A549 (cell line): ENCODE results near the gene FHL1. TPM values are rescaled to one million over a fixed set of nuclear protein-coding genes. Genes with fewer than 3 reads are reported as not detected.

Experiments used
- ATAC-seq, 2 experiments: fragments of 200-7000 bp in 1 of 2; fragments of >200 bp in 1 of 2; cut with Nextera tagmentation in 1 of 2; cut with Tn5 transposase in 1 of 2; 3 replicates each; pipeline versions ENCODE4 v1.8.0 to v1.9.1; 2018 to 2020; ENCODE audit warnings: mild to moderate bottlenecking in 1 of 2, moderate library complexity in 1 of 2
- CTCF ChIA-PET: fragments of 300-600 bp; sonication (Branson Sonifier 250); formaldehyde crosslinking; extraction: SDS; loops from one replicate; lab custom pipeline; 2021; ENCODE audit warnings: antibody characterized with exemption, inconsistent platforms; lab: Yijun Ruan, JAX
- POLR2A ChIA-PET: fragments of 350-600 bp; formaldehyde crosslinking; extraction: SDS; loops from one replicate; lab custom pipeline; 2021; ENCODE audit warnings: antibody characterized with exemption, inconsistent platforms; lab: Yijun Ruan, JAX
- DNase-seq, 2 experiments: peaks; one replicate each; pipeline versions ENCODE4 v3.0.0 to v3.0.0-alpha.2; 2011 to 2016; ENCODE audit warnings: low read depth in 1 of 2, low spot score in 1 of 2
- FAIRE-seq: peaks from 2 replicates; lab custom pipeline; 2011; peaks lifted over from hg19 to GRCh38; lab: Jason Lieb, UNC
- H3K27ac ChIP-seq, 2 experiments: fragments of >200 bp; sonication (Bioruptor Twin); formaldehyde crosslinking; 3 replicates each; pipeline ENCODE4 v1.5.1; 2016 to 2017
- H3K4me1 ChIP-seq: fragments of >200 bp; sonication (Bioruptor Twin); formaldehyde crosslinking; 3 replicates; pipeline ENCODE4 v1.6.1; 2016
- H3K4me2 ChIP-seq: fragments of >200 bp; sonication (Bioruptor Twin); formaldehyde crosslinking; 3 replicates; pipeline ENCODE4 v1.6.1; 2016
- H3K4me3 ChIP-seq: fragments of >200 bp; sonication (Bioruptor Twin); formaldehyde crosslinking; 3 replicates; pipeline ENCODE4 v1.5.1; 2016
- H3K9me3 ChIP-seq: fragments of >200 bp; sonication (Bioruptor Twin); formaldehyde crosslinking; 3 replicates; pipeline ENCODE4 v1.6.1; 2016
- BCL3 ChIP-seq: fragments of >200 bp; sonication (Bioruptor Twin); formaldehyde crosslinking; IDR thresholded peaks from 3 replicates; pipeline ENCODE4 v1.6.1; 2016
- CBX8 ChIP-seq: fragments of 200-600 bp; sonication (generic); IDR thresholded peaks from 2 replicates; pipeline ENCODE4 v1.6.1; 2016
- CEBPB ChIP-seq, 2 experiments: fragments of >200 bp in 1 of 2; sonication (Bioruptor Twin) in 1 of 2; formaldehyde crosslinking in 1 of 2; IDR thresholded peaks; 2 replicates each; pipeline ENCODE4 v1.6.1; 2012 to 2016
- CHD2 ChIP-seq: fragments of 150-350 bp; IDR thresholded peaks from 2 replicates; pipeline ENCODE4 v1.6.1; 2014; ENCODE audit warnings: low read length; ENCODE audit not compliant: partially characterized antibody
- CHD4 ChIP-seq: fragments of 200-600 bp; sonication (generic); IDR thresholded peaks from 2 replicates; pipeline ENCODE4 v1.6.1; 2016; ENCODE audit warnings: antibody characterized with exemption, mild to moderate bottlenecking, borderline replicate concordance
- EHMT2 ChIP-seq: fragments of 200-600 bp; sonication (generic); IDR thresholded peaks from 2 replicates; pipeline ENCODE4 v1.6.1; 2016; ENCODE audit warnings: antibody characterized with exemption, low read depth, mild to moderate bottlenecking, moderate library complexity
- ELK1 ChIP-seq: fragments of 150-350 bp; IDR thresholded peaks from 2 replicates; pipeline ENCODE4 v1.6.1; 2014; ENCODE audit warnings: low read depth, mild to moderate bottlenecking, low read length
- EP300 ChIP-seq, 2 experiments: fragments of >200 bp; sonication (Bioruptor Twin); formaldehyde crosslinking; IDR thresholded peaks; 2 replicates in 1 of 2; 3 replicates in 1 of 2; pipeline ENCODE4 v1.6.1; 2016 to 2017
- ESRRA ChIP-seq: fragments of 150-350 bp; IDR thresholded peaks from 2 replicates; pipeline ENCODE4 v1.6.1; 2014; ENCODE audit warnings: mild to moderate bottlenecking, low read length, borderline replicate concordance
- FOSL2 ChIP-seq, 2 experiments: fragments of 450-650 bp in 1 of 2; fragments of >200 bp in 1 of 2; sonication (Bioruptor Twin) in 1 of 2; formaldehyde crosslinking; IDR thresholded peaks; 2 replicates each; pipeline versions ENCODE4 v1.5.0 to v1.6.1; 2016 to 2020; ENCODE audit warnings: mild to moderate bottlenecking in 1 of 2, moderate library complexity in 1 of 2
- GATA3 ChIP-seq: IDR thresholded peaks from 2 replicates; pipeline ENCODE4 v1.6.1; 2012; ENCODE audit warnings: borderline replicate concordance
- HES2 ChIP-seq: fragments of >200 bp; sonication (Bioruptor Twin); formaldehyde crosslinking; IDR thresholded peaks from 2 replicates; pipeline ENCODE4 v1.6.1; 2016
- HEYL ChIP-seq: fragments of 250-450 bp; sonication (Bioruptor Pico); IDR thresholded peaks from 2 replicates; pipeline ENCODE4 v1.8.0; 2021; ENCODE audit warnings: mild to moderate bottlenecking, moderate library complexity
- HMGXB4 ChIP-seq: fragments of 250-450 bp; sonication (Bioruptor Pico); IDR thresholded peaks from 2 replicates; pipeline ENCODE4 v1.5.0; 2021; ENCODE audit warnings: mild to moderate bottlenecking, moderate library complexity, borderline replicate concordance
- JUNB ChIP-seq: fragments of >200 bp; sonication (Bioruptor Twin); formaldehyde crosslinking; IDR thresholded peaks from 2 replicates; pipeline ENCODE4 v1.6.1; 2016
- KDM1A ChIP-seq: fragments of 200-600 bp; sonication (generic); IDR thresholded peaks from 2 replicates; pipeline ENCODE4 v1.6.1; 2016; ENCODE audit warnings: low read depth, mild to moderate bottlenecking
- MYC ChIP-seq: IDR thresholded peaks from 2 replicates; pipeline ENCODE4 v1.6.1; 2012; ENCODE audit warnings: mild to moderate bottlenecking, inconsistent platforms, low read length, improper control_type of control experiment, borderline replicate concordance
- NFE2L2 ChIP-seq: fragments of 150-350 bp; conservative IDR thresholded peaks from 2 replicates; pipeline ENCODE4 v1.6.1; 2014; ENCODE audit warnings: low read length
- NPAS2 ChIP-seq: fragments of 250-450 bp; sonication (Bioruptor Pico); IDR thresholded peaks from 2 replicates; pipeline ENCODE4 v1.8.0; 2022; ENCODE audit warnings: mild to moderate bottlenecking, moderate library complexity, borderline replicate concordance
- NR3C1 ChIP-seq: fragments of >200 bp; sonication (Bioruptor Twin); formaldehyde crosslinking; IDR thresholded peaks from 3 replicates; pipeline ENCODE4 v1.6.1; 2017
- PBX3 ChIP-seq: IDR thresholded peaks from 2 replicates; pipeline ENCODE4 v1.6.1; 2012
- POLR2A ChIP-seq: IDR thresholded peaks from 2 replicates; pipeline ENCODE4 v1.6.1; 2012; ENCODE audit warnings: mild to moderate bottlenecking, low read length
- POLR2AphosphoS2 ChIP-seq: conservative IDR thresholded peaks from 2 replicates; pipeline ENCODE4 v1.6.1; 2012; ENCODE audit warnings: low read length, improper control_type of control experiment, inconsistent platforms
- RAD21 ChIP-seq, 2 experiments: fragments of >200 bp in 1 of 2; sonication (Bioruptor Twin) in 1 of 2; formaldehyde crosslinking in 1 of 2; IDR thresholded peaks in 1 of 2; conservative IDR thresholded peaks in 1 of 2; 2 replicates in 1 of 2; 3 replicates in 1 of 2; pipeline ENCODE4 v1.6.1; 2012 to 2018; ENCODE audit warnings: inconsistent platforms in 1 of 2
- SMC3 ChIP-seq: fragments of >200 bp; sonication (Bioruptor Twin); formaldehyde crosslinking; IDR thresholded peaks from 3 replicates; pipeline ENCODE4 v1.6.1; 2018; ENCODE audit warnings: inconsistent platforms
- SREBF2 ChIP-seq: fragments of 450-650 bp; IDR thresholded peaks from 2 replicates; pipeline ENCODE4 v1.6.1; 2014; ENCODE audit warnings: mild to moderate bottlenecking, moderate library complexity
- TFCP2L1 ChIP-seq: fragments of 250-450 bp; sonication (Bioruptor Pico); IDR thresholded peaks from 2 replicates; pipeline ENCODE4 v1.5.0; 2021; ENCODE audit warnings: mild to moderate bottlenecking
- TP53 ChIP-seq: fragments of 250-450 bp; sonication (Bioruptor Pico); IDR thresholded peaks from 2 replicates; pipeline ENCODE4 v1.5.0; 2021; ENCODE audit warnings: mild to moderate bottlenecking, moderate library complexity
- USF2 ChIP-seq: fragments of 450-650 bp; IDR thresholded peaks from 2 replicates; pipeline ENCODE4 v1.6.1; 2014; ENCODE audit warnings: antibody characterized with exemption
- ZSCAN20 ChIP-seq: fragments of 250-450 bp; sonication (Bioruptor Pico); IDR thresholded peaks from 2 replicates; pipeline ENCODE4 v1.8.0; 2022; ENCODE audit warnings: mild to moderate bottlenecking, moderate library complexity
- WGBS: methylation state at CpG from one replicate; pipeline ENCODE4 v1.1.6; 2017; ENCODE audit errors: missing lambda C conversion rate; 5-methylcytosine and 5-hydroxymethylcytosine counted together
- polyA plus RNA-seq, 4 experiments: library from polyadenylated mRNA; depleted of rRNA in 3 of 4; stranded (reverse); fragments of >200 nt; fragmentation: RNase III in 1 of 4; extraction: RNeasy Plus Mini Kit Qiagen cat#74134 plus additional on column Dnase treatment in 1 of 4; gene quantifications; 2 replicates in 3 of 4; 3 replicates in 1 of 4; pipeline ENCODE4 v1.2.3, GENCODE V29; 2011 to 2017

Gene FHL1
- polyA plus RNA-seq, 2 of the 4 experiments (the other 2 are of a cell fraction): 31.6 to 32.2 TPM

GRCh38 chrX:136206916-136207315, 59.6 kb downstream of the FHL1 start (continued):
- TF ChIP-seq NFE2L2 (no peak), MYC (no peak), ZSCAN20 (CRISPR knock-in tag) (no peak), GATA3 (no peak)

- Histone ChIP-seq H3K9me3 (no peaks in the 10 kb centered on the region), H3K27ac (no peak overlapping the region), H3K4me2 (no peak overlapping the region), H3K4me3 (no peak overlapping the region), H3K4me1 (peaks cover 25% of the 10 kb centered on the region)
- CTCF ChIA-PET: interaction anchor here (2.9 to 6.5 kb wide), 3 partner anchors 61 to 179 kb away, joined by 12 to 82 read pairs (median 14); no protein-coding TSS in a partner anchor
- FAIRE-seq (no peak), ATAC-seq (no peak), DNase-seq (no peak)
- POLR2A ChIA-PET: no interaction called here
- TF ChIP-seq EHMT2 (no peak), NPAS2 (CRISPR knock-in tag) (no peak), TFCP2L1 (CRISPR knock-in tag) (no peak), POLR2AphosphoS2 (no peak), MYC (no peak), PBX3 (no peak), SREBF2 (no peak), HES2 (no peak), FOSL2 (IDR thresholded peaks at IDR 0.05) (no peak), FOSL2 (CRISPR knock-in tag; IDR thresholded peaks at IDR 0.05) (no peak), CEBPB (IDR thresholded peaks at IDR 0.05) (no peak), CHD2 (no peak), ESRRA (no peak), KDM1A (no peak), TP53 (CRISPR knock-in tag) (no peak), JUNB (no peak), ELK1 (no peak), POLR2A (no peak), USF2 (no peak)
- 50% methylated on average over 1 of the region's 4 CpGs for WGBS
Observed at GRCh38 chrX:136207546-136207945, 60.2 kb downstream of the FHL1 start.

- no peak for FAIRE-seq
- Histone ChIP-seq H3K27ac (peak overlapping the region in 1 of 2 experiments; percentile 17; a peak in 1 of 6 replicates), H3K9me3 (no peaks in the 10 kb centered on the region), H3K4me1 (peaks cover 9% of the 10 kb centered on the region), H3K4me2 (no peak overlapping the region), H3K4me3 (no peak overlapping the region)
- CTCF ChIA-PET: interaction anchor here (0.7 to 6.5 kb wide), 26 partner anchors 10 to 198 kb away, joined by 3 to 82 read pairs (median 4); no protein-coding TSS in a partner anchor
- WGBS: 63% methylated on average over 20 of the region's 28 CpGs
- ATAC-seq: peak; percentile 84 to 90; a peak in 5 of 6 replicates
- DNase-seq: peak; percentile 43 to 60
- POLR2A ChIA-PET: interaction anchor here (1.0 kb wide), 1 partner anchor 181 kb away, joined by 5 read pairs; no protein-coding TSS in a partner anchor
- TF ChIP-seq RAD21 (conservative IDR thresholded peaks at IDR 0.05 in 1 of 2, IDR thresholded peaks at IDR 0.05 in 1 of 2) (peak; percentile 62 to 65), CHD4 (no peak), BCL3 (no peak), USF2 (no peak), MYC (no peak), EP300 (IDR thresholded peaks at IDR 0.05) (no peak), SMC3 (peak; percentile 65), NR3C1 (no peak), HEYL (no peak), HMGXB4 (no peak), CBX8 (no peak)
Observed at GRCh38 chrX:136209016-136209738, 61.8 kb downstream of the FHL1 start.
